GM21786 (cell line): Measurements from ENCODE around the gene SLCO1A2.
"Not testable (repeated sequence)": the region's sequence is repeated elsewhere in the genome, so short reads cannot be mapped to it uniquely, and the experiment has no call there.

Source experiments
- ATAC-seq: cut with Tn5 transposase; IDR thresholded peaks from one replicate; pipeline ENCODE4 v1.9.1; 2021; ENCODE audit not compliant: unreplicated experiment

Gene SLCO1A2

GRCh38 chr12:21334771-21335325 lies at the start of gene SLCO1A2:
TSS of gene SLCO1A2 (minus strand) at chr12:21334917. CDS start at chr12:21334647, 270 bp downstream.
- ATAC-seq, result no peak

GRCh38 chr12:21384261-21384660 lies 49.5 kb upstream of the SLCO1A2 start:
- no peak for ATAC-seq

- ATAC-seq, result not testable (repeated sequence)
Observed at GRCh38 chr12:21381320-21381719, 46.6 kb upstream of the SLCO1A2 start.

- no peak for ATAC-seq
Observed at GRCh38 chr12:21379218-21379617, 44.5 kb upstream of the SLCO1A2 start.

GRCh38 chr12:21372602-21373001 lies 37.9 kb upstream of the SLCO1A2 start, which contains the start of gene IAPP:
TSS of gene IAPP (plus strand) at chr12:21372902. CDS start at chr12:21373352, 450 bp downstream.
- ATAC-seq, result no peak

GRCh38 chr12:21370845-21371449 lies 36.2 kb upstream of the SLCO1A2 start:
- no peak for ATAC-seq

GRCh38 chr12:21369141-21369980 lies 34.6 kb upstream of the SLCO1A2 start:
- ATAC-seq, result no peak

GRCh38 chr12:21360632-21361031 lies 25.9 kb upstream of the SLCO1A2 start:
- not testable (repeated sequence) for ATAC-seq

- no peak for ATAC-seq
Observed at GRCh38 chr12:21354641-21355040, 19.9 kb upstream of the SLCO1A2 start.

- ATAC-seq, result no peak
Observed at GRCh38 chr12:21353948-21354347, 19.2 kb upstream of the SLCO1A2 start.

GRCh38 chr12:21353487-21353886 lies 18.8 kb upstream of the SLCO1A2 start:
- ATAC-seq, result no peak

- no peak for ATAC-seq
Observed at GRCh38 chr12:21350975-21351374, 16.3 kb upstream of the SLCO1A2 start.

GRCh38 chr12:21346542-21347205 lies 12.0 kb upstream of the SLCO1A2 start:
- no peak for ATAC-seq

GRCh38 chr12:21343636-21344035 lies 8.9 kb upstream of the SLCO1A2 start:
- no peak for ATAC-seq

GRCh38 chr12:21341769-21342168 lies 7.1 kb upstream of the SLCO1A2 start:
- no peak for ATAC-seq

GRCh38 chr12:21340403-21340802 lies 5.7 kb upstream of the SLCO1A2 start:
- ATAC-seq, result no peak

GRCh38 chr12:21339921-21340320 lies 5.2 kb upstream of the SLCO1A2 start:
- ATAC-seq, result no peak

GRCh38 chr12:21337959-21338744 lies 3.4 kb upstream of the SLCO1A2 start:
- no peak for ATAC-seq

GRCh38 chr12:21337453-21337852 lies 2.7 kb upstream of the SLCO1A2 start:
- no peak for ATAC-seq

- no peak for ATAC-seq
Observed at GRCh38 chr12:21336656-21337055, 1.9 kb upstream of the SLCO1A2 start.
